HG03280 (cell line): Measurements from ENCODE around the gene PRR11.
"Not testable (repeated sequence)": the region's sequence is repeated elsewhere in the genome, so short reads cannot be mapped to it uniquely, and the experiment has no call there.

Experiments used
- ATAC-seq: cut with Tn5 transposase; IDR thresholded peaks from one replicate; pipeline ENCODE4 v1.9.1; 2021; ENCODE audit warnings: mild to moderate bottlenecking, moderate library complexity; ENCODE audit not compliant: unreplicated experiment

The PRR11 gene

GRCh38 chr17:59219370-59219769 lies 63.8 kb downstream of the PRR11 start:
- ATAC-seq = no peak

- ATAC-seq = no peak
These were observed 64.4 kb downstream of the PRR11 start for GRCh38 chr17:59219992-59220327.

GRCh38 chr17:59220328-59221158 lies 65.0 kb downstream of the PRR11 start, which contains the start of gene GDPD1:
Gene GDPD1 (plus strand): TSS chr17:59220511. CDS start chr17:59220610, 99 bp downstream.
- peak; percentile 94 for ATAC-seq

- no peak for ATAC-seq
These were observed 65.8 kb downstream of the PRR11 start for GRCh38 chr17:59221159-59221847.

GRCh38 chr17:59223813-59224212 lies 68.3 kb downstream of the PRR11 start:
- no peak for ATAC-seq

GRCh38 chr17:59228588-59228987 lies 73.0 kb downstream of the PRR11 start:
- not testable (repeated sequence) for ATAC-seq

GRCh38 chr17:59230764-59231163 lies 75.2 kb downstream of the PRR11 start:
- ATAC-seq = no peak

GRCh38 chr17:59234631-59235030 lies 79.1 kb downstream of the PRR11 start:
- ATAC-seq = no peak

- no peak for ATAC-seq
These were observed 83.4 kb downstream of the PRR11 start for GRCh38 chr17:59238906-59239305.

- ATAC-seq = no peak
These were observed 88.5 kb downstream of the PRR11 start for GRCh38 chr17:59244081-59244480.
